ENCODE measurements around the gene NTN5. TPM values are rescaled to one million over a fixed set of nuclear protein-coding genes. Genes with fewer than 3 reads are reported as not detected.

The NTN5 gene
- total RNA-seq, 3 donors from 2014 or later: 0.22 to 1.2 (median 0.46) TPM

GRCh38 chr19:48642862-48643261 is 30.0 kb downstream of the NTN5 start:
- TF ChIP-seq CTCF (IDR thresholded peaks at IDR 0.05): no peak
- no peak for DNase-seq
- Histone ChIP-seq H3K4me1 (ENCODE audit: low read depth) (peaks cover 12% of the 10 kb centered on the region), H3K9me3 (no peaks in the 10 kb centered on the region), H3K36me3 (ENCODE audit: low read depth) (no peaks in the 10 kb centered on the region), H3K4me3 (no peak overlapping the region)
- no peak for ATAC-seq
- intact Hi-C loops (cut with DNase I, micrococcal nuclease): no loop called here

GRCh38 chr19:48641850-48642249 is 31.0 kb downstream of the NTN5 start:
- TF ChIP-seq CTCF (IDR thresholded peaks at IDR 0.05): no peak
- no peak for DNase-seq
- intact Hi-C loops (cut with DNase I, micrococcal nuclease): no loop called here
- no peaks in the 10 kb centered on the region for H3K9me3 ChIP-seq
- ATAC-seq: no peak
- no peaks in the 10 kb centered on the region for H3K36me3 ChIP-seq (ENCODE audit: low read depth)
- no peak overlapping the region for H3K4me3 ChIP-seq
- peaks cover 16% of the 10 kb centered on the region for H3K4me1 ChIP-seq (ENCODE audit: low read depth)

GRCh38 chr19:48639483-48640375 is 33.1 kb downstream of the NTN5 start:
- no peak for TF ChIP-seq CTCF (IDR thresholded peaks at IDR 0.05)
- Histone ChIP-seq H3K9me3 (no peaks in the 10 kb centered on the region), H3K4me1 (ENCODE audit: low read depth) (peaks cover 13% of the 10 kb centered on the region), H3K4me3 (no peak overlapping the region), H3K36me3 (ENCODE audit: low read depth) (no peaks in the 10 kb centered on the region)
- intact Hi-C loops (cut with DNase I, micrococcal nuclease): no loop called here
- ATAC-seq: no peak
- peak in 1 of 3 donors; percentile 47 for DNase-seq

- Histone ChIP-seq H3K36me3 (ENCODE audit: low read depth) (peaks cover 4% of the 10 kb centered on the region), H3K9me3 (no peaks in the 10 kb centered on the region), H3K4me3 (no peak overlapping the region), H3K4me1 (ENCODE audit: low read depth) (peaks cover 22% of the 10 kb centered on the region)
- TF ChIP-seq CTCF (IDR thresholded peaks at IDR 0.05): no peak
- DNase-seq: peak; percentile 53 to 72 (median 63)
- intact Hi-C loops (cut with DNase I, micrococcal nuclease): no loop called here
- ATAC-seq: no peak
Measured at GRCh38 chr19:48638831-48639381, 33.9 kb downstream of the NTN5 start.

GRCh38 chr19:48637948-48638830 is 34.6 kb downstream of the NTN5 start:
- ATAC-seq (peak; percentile 51), DNase-seq (peak; percentile 80 to 89 (median 86))
- Histone ChIP-seq H3K4me3 (peak overlapping the region; percentile 31), H3K36me3 (ENCODE audit: low read depth) (peaks cover 4% of the 10 kb centered on the region), H3K9me3 (no peaks in the 10 kb centered on the region), H3K4me1 (ENCODE audit: low read depth) (peaks cover 29% of the 10 kb centered on the region)
- TF ChIP-seq CTCF (IDR thresholded peaks at IDR 0.05): no peak
- intact Hi-C loops (cut with DNase I, micrococcal nuclease): no loop called here

Data from mucosa of descending colon (tissue), 3 donors.